ENCODE results near the gene FOXR1.

FOXR1 gene, protein sequence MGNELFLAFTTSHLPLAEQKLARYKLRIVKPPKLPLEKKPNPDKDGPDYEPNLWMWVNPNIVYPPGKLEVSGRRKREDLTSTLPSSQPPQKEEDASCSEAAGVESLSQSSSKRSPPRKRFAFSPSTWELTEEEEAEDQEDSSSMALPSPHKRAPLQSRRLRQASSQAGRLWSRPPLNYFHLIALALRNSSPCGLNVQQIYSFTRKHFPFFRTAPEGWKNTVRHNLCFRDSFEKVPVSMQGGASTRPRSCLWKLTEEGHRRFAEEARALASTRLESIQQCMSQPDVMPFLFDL

DNA sequence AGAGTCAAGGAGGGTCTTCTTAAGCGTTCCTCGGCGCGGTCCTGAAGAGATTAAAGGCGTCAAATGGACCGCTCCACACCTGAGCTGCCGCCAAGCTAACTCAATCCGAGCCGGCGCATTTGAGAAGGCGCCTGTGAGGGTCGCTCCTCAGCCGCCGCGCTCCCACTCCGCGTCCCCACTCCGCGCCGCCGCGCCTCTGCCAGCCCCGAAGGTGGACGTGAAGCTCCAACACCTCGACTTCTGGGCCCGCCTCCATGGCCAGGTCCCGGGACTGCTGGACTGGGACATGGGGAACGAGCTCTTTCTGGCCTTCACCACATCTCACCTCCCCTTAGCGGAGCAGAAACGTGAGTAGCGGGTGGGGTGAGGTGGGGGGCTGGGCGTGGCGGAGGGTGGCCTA lies at the start of gene FOXR1:
TSS of gene FOXR1 (plus strand) at position 116 of the 400 bp plus-strand sequence. CDS start at position 287, 171 bp downstream.
- DNase-seq = no peak

- peak; percentile 59 for DNase-seq
Measured at GRCh38 chr11:118921929-118922744, 49.4 kb upstream of the FOXR1 start.

DNA sequence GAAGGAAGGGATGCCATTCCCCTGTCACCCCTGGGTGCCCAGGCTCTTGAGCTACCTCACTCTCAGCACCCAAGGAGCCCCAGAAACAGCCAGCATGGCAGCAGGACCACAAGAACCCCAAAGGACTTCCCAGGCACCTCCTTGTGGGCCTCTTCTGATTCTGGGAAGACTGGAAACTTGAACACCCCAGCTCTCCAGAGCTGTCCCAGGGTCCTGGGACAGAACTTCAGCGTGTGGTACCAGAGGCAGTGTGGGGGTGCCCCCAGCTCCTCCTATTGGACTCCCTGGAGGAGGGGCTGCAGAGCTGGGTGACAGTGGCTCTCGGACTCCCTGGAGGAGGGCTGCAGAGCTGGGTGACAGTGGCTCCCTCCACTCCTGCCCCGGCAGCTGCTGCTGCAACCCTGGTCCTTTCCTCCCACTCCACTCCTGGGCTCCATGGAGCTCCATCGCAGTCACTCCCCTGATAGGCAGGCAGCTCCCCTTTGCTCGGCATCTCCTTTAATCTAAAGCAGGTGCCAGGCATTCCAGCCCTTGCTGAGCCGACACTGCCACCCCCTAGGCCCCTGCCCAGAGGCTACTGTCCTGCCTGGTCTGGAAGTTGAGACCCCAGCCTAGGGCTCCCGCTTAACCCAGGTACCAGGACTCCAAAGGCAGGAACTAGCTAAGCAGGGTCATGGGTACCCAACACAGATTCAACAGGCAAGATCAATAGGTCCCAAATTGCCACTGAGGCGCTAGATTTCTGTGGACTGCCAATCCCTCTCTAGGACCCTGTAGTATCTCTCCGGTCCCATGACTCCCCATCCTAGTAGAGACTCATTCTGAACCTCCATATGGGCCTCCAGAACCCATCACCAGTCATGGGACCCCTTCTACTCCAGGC lies 48.6 kb upstream of the FOXR1 start:
- DNase-seq = no peak

GRCh38 chr11:118923721-118924587 lies 47.6 kb upstream of the FOXR1 start:
- no peak for DNase-seq

- DNase-seq = peak; percentile 23
Measured at GRCh38 chr11:118924591-118925585, 46.7 kb upstream of the FOXR1 start.

- no peak for DNase-seq
Measured at GRCh38 chr11:118927554-118928100, 43.9 kb upstream of the FOXR1 start.

GRCh38 chr11:118928101-118928869 lies 43.3 kb upstream of the FOXR1 start:
- peak; percentile 90 for DNase-seq

GRCh38 chr11:118928870-118929500 lies 42.6 kb upstream of the FOXR1 start:
- no peak for DNase-seq

DNA sequence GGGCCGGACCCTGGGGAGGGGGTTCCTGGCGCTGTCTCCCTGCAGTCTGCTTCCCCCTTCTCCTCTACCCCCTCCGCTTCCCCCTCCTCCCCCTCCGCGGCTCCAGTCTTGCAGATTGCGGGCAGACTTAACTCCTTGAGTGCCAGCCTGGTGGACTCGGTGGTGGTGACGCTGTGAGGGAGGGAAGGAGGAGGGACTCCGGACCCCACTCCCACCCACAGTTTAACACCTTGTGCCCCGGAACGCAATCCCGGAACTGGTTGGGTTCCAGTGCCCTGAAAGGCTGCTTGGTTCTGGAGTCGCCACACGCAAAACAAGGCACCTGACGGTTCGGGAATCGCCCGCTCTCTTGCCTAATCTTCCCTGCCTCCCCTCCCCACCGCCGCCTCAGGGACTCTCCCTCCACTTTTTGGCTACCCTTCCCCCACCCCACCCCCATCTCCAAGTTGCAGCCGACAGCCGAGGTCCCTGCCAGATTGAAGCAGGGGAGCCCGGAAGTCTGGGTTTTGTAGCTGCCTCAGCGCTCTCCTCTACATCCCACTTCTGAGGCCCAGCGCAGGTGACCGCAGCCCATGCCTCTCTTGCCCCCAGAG lies 42.0 kb upstream of the FOXR1 start:
- DNase-seq = peak; percentile 66

DNA sequence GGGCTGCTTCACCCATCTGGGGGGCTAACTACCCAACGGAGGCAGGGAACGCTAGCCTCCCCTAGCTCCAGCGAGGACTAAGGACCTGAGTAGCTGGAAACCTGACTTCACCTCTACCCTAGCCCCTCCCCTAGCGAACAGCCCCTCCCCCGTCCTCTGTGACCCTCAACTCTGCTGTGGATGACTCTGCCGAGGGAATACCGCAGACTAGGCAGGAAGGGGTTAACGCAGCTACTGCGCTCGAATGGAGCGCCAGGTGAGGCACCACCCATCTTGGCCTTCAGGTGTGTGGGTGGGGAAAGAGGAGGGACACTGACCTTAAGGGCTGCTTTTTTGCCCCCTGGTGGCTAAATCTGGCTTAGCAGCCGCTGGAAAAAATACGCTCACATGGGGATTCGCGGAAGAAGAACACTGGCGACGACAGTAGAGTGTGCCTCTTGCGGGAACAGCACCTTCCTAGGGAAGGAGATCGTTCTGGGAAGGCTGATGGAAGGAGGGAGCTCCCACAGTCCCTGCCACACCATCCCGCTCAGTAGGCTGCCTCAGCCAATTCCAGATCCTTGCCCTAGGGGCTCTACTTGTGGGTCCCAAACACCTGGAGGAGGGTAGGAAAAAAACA lies 41.4 kb upstream of the FOXR1 start:
- peak; percentile 69 for DNase-seq

GRCh38 chr11:118931571-118931970 lies 40.0 kb upstream of the FOXR1 start:
- no peak for DNase-seq

- no peak for DNase-seq
Measured at GRCh38 chr11:118933486-118933885, 38.1 kb upstream of the FOXR1 start.

GRCh38 chr11:118935376-118935775 lies 36.2 kb upstream of the FOXR1 start:
- DNase-seq = no peak

- peak; percentile 28 for DNase-seq
Measured at GRCh38 chr11:118938491-118939403, 32.8 kb upstream of the FOXR1 start.

GRCh38 chr11:118939404-118939915 lies 32.1 kb upstream of the FOXR1 start:
- no peak for DNase-seq

- no peak for DNase-seq
Measured at GRCh38 chr11:118939953-118940598, 31.5 kb upstream of the FOXR1 start.
